Measurements from ENCODE around the gene MIEF1. TPM values are rescaled to one million over a fixed set of nuclear protein-coding genes. Genes with fewer than 3 reads are reported as not detected.

MIEF1 gene
- 7.5 and 7.7 TPM in 2 replicates for polyA plus RNA-seq (2012; rRNA removed)
- polyA plus RNA-seq (2012; cell fraction: cytosol; rRNA removed) = 6.2 and 7.6 TPM in 2 replicates
- polyA plus RNA-seq (2012; cell fraction: nucleus; rRNA removed) = 7.8 and 8.4 TPM in 2 replicates

- H3K36me3 ChIP-seq (replicated peaks in 1 of 2; ENCODE audit: control insufficient read depth in 1 of 2, insufficient read depth in 2 of 2, low read length in 1 of 2) = peaks cover 4 to 20% of the 10 kb centered on the region in 2 experiments
- H3K9me3 ChIP-seq = no peaks in the 10 kb centered on the region
- H3F3A ChIP-seq (replicated peaks; ENCODE audit: insufficient read depth) = no peaks in the 10 kb centered on the region
- H3K27me3 ChIP-seq (ENCODE audit: insufficient read depth) = no peaks in the 10 kb centered on the region
- DNase-seq = peak; percentile 91
- POLR2A ChIA-PET = interaction anchor here (0.6 to 1.7 kb wide), 8 partner anchors 11 to 542 kb away, joined by 3 to 14 read pairs (median 4); partner anchors contain the start of gene ATF4
- H3K4me3 ChIP-seq (ENCODE audit: low read depth in 2 of 2, low read length in 1 of 2) = peak within 1 kb of the TSS; percentile 66
- H3K9me2 ChIP-seq = no peaks in the 10 kb centered on the region
- 0% methylated on average over 5 of the region's 58 CpGs for WGBS (ENCODE audit: low lambda C conversion rate)
- peaks cover 0 to 21% of the 10 kb centered on the region in 2 experiments; a peak in 2 of 4 replicates for H3K4me1 ChIP-seq (ENCODE audit: control insufficient read depth in 1 of 2, insufficient read depth in 2 of 2, low read depth in 1 of 2, low read length in 1 of 2)
- no peaks in the 10 kb centered on the region for H4K20me1 ChIP-seq (ENCODE audit: insufficient read depth)
- peak within 1 kb of the TSS; percentile 82 for H3K4me2 ChIP-seq
- peak within 1 kb of the TSS in 1 of 2 experiments; percentile 62; a peak in 1 of 4 replicates for H3K27ac ChIP-seq (ENCODE audit: low read depth in 2 of 2, low read length in 1 of 2)
- 0 out of 2 replicates have a peak within 1 kb of the TSS, but pooled peaks have one; percentile 59 for H2AFZ ChIP-seq (ENCODE audit: low read depth)
- peak within 1 kb of the TSS; percentile 73 for H3K9ac ChIP-seq
- CTCF ChIA-PET = interaction anchor here (0.7 to 1.2 kb wide), 3 partner anchors 9 to 41 kb away, joined by 3 to 5 read pairs (median 4); no protein-coding TSS in a partner anchor
- peak; percentile 62; the same call in 1 of the 2 replicates for TF ChIP-seq USF1 (IDR thresholded peaks at IDR 0.05; ENCODE audit: borderline replicate concordance, low read depth)
- peak; percentile 47; the same call in 1 of the 2 replicates for TF ChIP-seq SIN3A (IDR thresholded peaks at IDR 0.05; ENCODE audit: borderline replicate concordance, low read depth, low read length)
- TF ChIP-seq, protein P1, sequence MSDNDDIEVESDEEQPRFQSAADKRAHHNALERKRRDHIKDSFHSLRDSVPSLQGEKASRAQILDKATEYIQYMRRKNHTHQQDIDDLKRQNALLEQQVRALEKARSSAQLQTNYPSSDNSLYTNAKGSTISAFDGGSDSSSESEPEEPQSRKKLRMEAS (IDR thresholded peaks at IDR 0.05; ENCODE audit: low read depth) = peak; percentile 95
- peak; percentile 70 for TF ChIP-seq NRF1 (IDR thresholded peaks at IDR 0.05; ENCODE audit: low read depth, low read length)
- TF ChIP-seq POLR2AphosphoS5 (IDR thresholded peaks at IDR 0.05; ENCODE audit: low read depth, low read length) = peak; percentile 35; the same call in 1 of the 2 replicates
- TF ChIP-seq, protein P2, sequence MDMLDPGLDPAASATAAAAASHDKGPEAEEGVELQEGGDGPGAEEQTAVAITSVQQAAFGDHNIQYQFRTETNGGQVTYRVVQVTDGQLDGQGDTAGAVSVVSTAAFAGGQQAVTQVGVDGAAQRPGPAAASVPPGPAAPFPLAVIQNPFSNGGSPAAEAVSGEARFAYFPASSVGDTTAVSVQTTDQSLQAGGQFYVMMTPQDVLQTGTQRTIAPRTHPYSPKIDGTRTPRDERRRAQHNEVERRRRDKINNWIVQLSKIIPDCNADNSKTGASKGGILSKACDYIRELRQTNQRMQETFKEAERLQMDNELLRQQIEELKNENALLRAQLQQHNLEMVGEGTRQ (IDR thresholded peaks at IDR 0.05; ENCODE audit: borderline replicate concordance, low read depth, low read length) = no peak
- TF ChIP-seq, protein P3, sequence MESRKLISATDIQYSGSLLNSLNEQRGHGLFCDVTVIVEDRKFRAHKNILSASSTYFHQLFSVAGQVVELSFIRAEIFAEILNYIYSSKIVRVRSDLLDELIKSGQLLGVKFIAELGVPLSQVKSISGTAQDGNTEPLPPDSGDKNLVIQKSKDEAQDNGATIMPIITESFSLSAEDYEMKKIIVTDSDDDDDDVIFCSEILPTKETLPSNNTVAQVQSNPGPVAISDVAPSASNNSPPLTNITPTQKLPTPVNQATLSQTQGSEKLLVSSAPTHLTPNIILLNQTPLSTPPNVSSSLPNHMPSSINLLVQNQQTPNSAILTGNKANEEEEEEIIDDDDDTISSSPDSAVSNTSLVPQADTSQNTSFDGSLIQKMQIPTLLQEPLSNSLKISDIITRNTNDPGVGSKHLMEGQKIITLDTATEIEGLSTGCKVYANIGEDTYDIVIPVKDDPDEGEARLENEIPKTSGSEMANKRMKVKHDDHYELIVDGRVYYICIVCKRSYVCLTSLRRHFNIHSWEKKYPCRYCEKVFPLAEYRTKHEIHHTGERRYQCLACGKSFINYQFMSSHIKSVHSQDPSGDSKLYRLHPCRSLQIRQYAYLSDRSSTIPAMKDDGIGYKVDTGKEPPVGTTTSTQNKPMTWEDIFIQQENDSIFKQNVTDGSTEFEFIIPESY (IDR thresholded peaks at IDR 0.05; ENCODE audit: borderline replicate concordance, low read depth) = no peak
- TF ChIP-seq MXI1 (IDR thresholded peaks at IDR 0.05; ENCODE audit: low read depth, low read length) = peak; percentile 69; the same call in 1 of the 2 replicates
- peak; percentile 47 for TF ChIP-seq ELF1 (IDR thresholded peaks at IDR 0.05)
- TF ChIP-seq GABPA (IDR thresholded peaks at IDR 0.05; ENCODE audit: low read depth) = peak; percentile 88
- TF ChIP-seq CHD2 (IDR thresholded peaks at IDR 0.05; ENCODE audit: low read length, partially characterized antibody) = peak; percentile 54
- TF ChIP-seq YY1 (IDR thresholded peaks at IDR 0.05; ENCODE audit: low read depth) = peak; percentile 90
- no peak for TF ChIP-seq FOXJ3 (CRISPR knock-in tag; IDR thresholded peaks at IDR 0.05)
- peaks cover 32% of the 10 kb centered on the region for H3K79me2 ChIP-seq (ENCODE audit: insufficient read depth)
Observed at GRCh38 chr22:39502109-39502788, at the start of gene MIEF1. TSS of gene MIEF1 (plus strand) at chr22:39502290. CDS start at chr22:39511295, 9,005 bp downstream.
